H54 (cell line): Measurements from ENCODE around the gene BCL2.

Experiments
- DNase-seq: peaks from one replicate; pipeline ENCODE4 v3.0.0; 2011; ENCODE audit warnings: low spot score, mixed read lengths; ENCODE audit not compliant: insufficient read length
- FAIRE-seq: peaks from 3 replicates; lab custom pipeline; 2011; peaks lifted over from hg19 to GRCh38; lab: Jason Lieb, UNC
- POLR2A ChIP-seq: IDR thresholded peaks from 2 replicates; pipeline ENCODE4 v1.6.1; 2011; ENCODE audit warnings: low read depth, mild to moderate bottlenecking, low read length

Gene BCL2

DNA sequence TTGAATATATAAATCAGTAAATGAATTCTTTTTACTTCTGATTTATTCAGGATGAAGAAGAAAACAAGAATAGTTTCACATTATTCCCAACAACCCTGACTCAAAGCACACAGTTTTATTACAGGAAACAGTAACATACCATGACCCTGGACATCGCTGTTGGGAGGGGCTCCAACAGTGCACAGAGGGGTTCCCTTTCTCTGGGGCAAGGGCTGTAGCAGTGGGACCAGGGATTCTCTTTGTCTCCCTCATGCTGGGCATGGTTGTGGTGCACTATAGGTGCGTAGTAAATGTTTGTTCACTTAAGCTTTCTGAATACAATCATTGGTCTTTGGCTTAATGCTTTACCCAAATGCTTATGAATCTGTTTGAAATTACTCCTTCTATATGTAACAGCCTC lies 189.4 kb downstream of the BCL2 start:
- DNase-seq (no peak), FAIRE-seq (no peak)
- TF ChIP-seq POLR2A, result no peak

DNA sequence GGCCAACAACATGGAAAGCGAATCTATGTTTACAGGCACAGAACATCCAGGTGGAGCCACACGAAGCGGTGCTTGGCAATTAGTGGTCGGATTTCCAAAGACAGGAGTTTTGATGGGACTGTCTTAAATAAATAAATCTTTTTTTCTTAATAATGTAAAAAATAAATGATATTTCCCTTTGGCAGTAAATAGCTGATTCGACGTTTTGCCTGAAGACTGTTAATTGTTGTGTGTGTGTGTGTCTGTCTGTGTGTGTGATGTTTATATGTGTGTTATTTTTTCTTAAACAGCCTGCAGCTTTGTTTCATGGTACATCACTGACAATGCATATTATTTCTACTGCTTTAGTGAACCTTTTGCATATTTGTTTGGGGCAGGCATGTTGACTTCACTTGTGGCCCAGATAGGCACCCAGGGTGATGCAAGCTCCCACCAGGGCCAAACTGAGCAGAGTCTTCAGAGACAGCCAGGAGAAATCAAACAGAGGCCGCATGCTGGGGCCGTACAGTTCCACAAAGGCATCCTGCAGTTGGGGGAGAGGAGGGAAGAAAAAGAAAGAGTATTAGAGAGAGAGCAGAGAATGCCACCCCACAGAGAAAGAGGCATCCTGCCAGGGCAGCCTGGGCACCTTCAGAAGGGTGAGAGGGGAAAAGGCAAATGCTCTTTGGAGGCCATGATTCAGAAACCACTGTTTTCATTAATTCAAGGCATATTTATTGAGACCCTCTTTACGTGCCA lies 191.2 kb downstream of the BCL2 start:
- DNase-seq (no peak), FAIRE-seq (no peak)
- no peak for TF ChIP-seq POLR2A

DNA sequence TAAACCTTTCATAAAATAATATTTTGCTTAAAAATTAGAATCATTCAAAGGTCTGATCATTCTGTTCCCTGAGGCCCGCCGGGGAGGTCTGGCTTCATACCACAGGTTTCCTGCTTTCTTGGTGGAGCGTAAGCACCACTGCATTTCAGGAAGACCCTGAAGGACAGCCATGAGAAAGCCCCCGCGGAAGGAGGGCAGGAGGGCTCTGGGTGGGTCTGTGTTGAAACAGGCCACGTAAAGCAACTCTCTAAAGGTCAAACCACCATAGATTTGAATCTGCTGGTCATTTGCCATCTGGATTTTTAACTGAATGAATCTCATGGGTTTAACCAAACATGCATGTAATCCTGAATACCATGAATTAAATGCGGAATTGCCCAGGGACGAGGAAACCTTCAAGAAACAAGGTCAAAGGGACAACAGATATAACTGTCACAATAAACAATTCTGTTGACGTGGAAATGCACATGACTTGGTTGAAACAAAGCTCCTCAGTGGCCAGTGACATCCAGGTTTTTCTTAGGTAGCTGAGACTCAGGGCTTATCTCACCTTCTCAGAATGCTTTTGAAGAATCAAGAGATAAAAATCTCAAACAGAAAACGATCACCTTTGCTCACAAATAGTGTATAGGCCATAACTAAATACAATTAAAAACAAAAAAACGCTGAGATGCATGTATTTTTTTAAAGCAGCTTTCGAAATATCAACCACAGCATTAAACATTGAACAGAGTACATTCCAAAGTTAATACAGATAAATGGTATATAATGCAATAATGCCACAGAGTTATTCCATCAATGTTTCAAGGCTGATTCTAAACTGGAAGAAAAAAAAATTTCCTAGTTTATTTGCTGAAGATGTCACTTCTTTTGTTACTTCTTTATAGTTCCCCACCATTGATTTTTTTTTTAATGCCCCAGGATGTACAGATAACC lies 193.2 kb downstream of the BCL2 start:
- TF ChIP-seq POLR2A, result no peak
- DNase-seq (no peak), FAIRE-seq (no peak)

DNA sequence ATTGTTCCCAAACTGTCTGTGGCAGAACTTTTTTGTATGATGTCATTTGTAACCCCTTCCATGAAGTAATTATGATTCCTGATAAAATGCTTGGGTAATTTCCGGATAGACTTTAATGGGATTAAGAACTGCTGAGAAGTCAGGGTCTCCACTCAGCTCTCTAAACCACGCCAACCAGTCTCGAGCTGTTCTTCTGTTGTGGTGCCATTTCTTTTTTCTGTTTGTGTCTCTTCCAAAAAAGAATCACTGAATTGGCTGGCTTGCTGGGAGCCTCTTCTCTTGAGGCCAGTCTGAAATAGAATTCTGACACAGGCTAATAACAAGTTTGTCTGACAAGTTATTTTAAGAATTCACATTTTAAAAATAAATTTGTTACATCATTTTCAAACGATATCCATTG lies 198.9 kb downstream of the BCL2 start:
- TF ChIP-seq POLR2A, result no peak
- FAIRE-seq (no peak), DNase-seq (no peak)

DNA sequence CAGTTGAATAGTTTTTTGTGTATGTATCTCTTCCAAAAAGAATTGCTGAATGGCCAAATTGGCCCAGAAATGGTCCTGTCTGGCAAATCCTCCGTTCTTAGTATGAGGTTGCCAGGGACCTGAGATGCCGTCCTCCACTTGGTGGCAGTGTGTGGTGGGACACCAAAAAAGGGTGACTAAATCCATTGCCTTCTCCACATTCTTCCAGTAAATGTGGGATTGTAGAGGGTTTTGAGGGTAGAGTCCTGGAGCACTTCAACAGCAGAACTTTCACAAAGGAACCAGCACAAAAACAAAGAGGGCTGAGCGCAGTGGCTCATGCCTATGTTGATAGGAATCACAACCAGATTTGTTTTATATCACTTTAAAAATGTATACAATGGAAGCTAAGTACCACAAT lies 199.9 kb downstream of the BCL2 start:
- TF ChIP-seq POLR2A, result no peak
- no peak for DNase-seq
- no peak for FAIRE-seq

DNA sequence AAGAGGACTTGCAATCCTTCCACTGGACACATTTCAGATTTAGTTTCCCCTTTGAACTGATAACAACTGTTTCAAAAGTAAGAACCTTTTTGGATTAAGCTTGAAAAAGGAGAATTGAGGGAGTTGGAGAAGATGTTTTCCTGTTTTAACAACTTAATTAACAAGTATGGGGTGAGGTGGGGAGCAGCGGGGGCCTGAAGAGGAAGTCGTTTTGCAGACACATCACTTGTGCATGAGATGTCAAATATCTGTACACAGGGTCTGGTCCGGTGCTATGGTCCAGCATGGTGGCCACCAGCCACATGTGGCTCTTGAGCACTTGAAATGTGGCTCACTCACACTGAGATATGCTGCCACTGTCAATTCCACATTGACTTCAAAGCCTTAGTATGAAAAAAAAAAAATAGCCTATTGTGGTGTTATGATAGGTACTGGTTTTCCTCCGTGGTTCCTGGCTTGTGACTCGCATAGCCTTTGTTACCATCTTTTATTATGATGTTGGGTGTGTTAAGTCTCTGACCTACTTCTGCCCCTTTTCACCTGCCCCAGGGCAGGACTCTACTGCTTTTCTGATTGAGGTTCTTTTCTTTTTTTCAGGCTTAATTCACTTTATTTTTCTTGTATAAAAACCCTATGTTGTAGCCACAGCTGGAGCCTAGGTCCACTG lies 205.5 kb downstream of the BCL2 start:
- DNase-seq, result no peak
- no peak for TF ChIP-seq POLR2A
- no peak for FAIRE-seq

DNA sequence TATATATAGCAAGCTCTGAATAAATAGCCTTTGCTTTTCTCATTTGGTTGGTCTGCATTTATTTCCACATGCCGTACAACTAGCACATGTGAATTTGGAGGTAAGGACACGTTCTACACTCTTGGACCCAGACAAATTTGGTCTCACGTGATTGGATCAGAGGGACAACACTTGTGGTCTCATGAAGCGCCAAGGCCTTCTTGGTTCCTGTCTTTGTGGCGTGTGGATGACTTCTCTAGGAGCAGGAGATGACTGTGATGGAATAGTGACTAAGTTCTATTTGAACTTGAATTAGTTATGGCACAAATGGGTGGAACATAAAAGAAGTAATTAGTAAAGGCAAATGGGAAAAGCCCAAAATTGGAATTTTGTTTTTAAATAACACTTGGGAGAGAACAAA lies 206.9 kb downstream of the BCL2 start:
- FAIRE-seq (no peak), DNase-seq (no peak)
- no peak for TF ChIP-seq POLR2A

DNA sequence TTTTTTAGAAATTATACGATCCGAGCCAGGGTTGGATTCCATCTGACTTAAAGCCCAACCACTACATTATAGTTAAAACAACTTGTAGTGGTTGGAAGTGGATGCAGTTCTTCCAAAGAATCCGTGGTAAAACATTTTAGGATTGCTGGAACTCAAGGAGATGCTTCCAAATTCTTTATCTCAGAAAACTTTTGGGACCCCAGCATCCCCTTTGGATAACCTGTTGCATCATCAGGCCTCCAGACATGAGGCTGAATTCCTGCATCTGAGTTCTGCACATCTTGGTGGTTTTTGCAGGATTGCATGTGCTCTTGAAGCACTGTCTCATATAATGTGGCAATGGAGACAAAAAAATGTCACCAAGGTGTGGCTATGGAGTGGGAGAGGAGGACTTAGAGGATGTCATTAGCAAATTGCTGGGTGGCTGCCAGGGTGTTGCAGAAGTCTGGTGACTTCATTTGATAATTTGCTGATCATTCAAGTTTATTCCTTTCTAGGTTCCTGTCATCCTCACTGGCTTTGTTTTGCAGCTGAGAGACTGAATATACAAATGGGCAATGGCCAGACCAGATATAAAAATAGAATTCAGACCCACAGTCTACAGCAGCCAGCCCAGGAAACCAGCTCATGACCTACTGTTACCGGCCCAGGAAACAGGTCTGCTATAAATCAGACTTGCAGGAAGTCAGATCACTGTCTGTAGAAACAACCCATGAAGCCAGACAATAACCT lies 207.7 kb downstream of the BCL2 start:
- FAIRE-seq (no peak), DNase-seq (no peak)
- no peak for TF ChIP-seq POLR2A

DNA sequence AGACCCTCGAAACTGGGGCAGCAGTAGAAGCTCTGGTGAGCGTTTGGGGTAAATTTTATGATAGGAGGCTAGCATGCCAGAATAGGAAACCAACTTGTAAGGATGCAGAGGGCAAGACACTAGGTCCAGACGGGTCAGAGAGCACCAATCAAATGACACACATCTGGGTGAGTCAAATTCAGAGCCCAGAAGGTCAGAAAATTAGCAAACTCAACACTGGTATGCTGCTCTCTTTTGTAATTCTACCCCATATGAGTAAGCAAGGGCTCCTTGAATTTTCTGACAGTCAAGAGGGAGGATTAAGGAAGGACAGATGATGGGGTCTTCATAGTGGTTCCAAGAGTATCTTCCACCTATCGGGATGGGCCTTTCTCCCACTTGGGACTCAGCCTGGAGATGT lies 209.8 kb downstream of the BCL2 start:
- no peak for FAIRE-seq

DNA sequence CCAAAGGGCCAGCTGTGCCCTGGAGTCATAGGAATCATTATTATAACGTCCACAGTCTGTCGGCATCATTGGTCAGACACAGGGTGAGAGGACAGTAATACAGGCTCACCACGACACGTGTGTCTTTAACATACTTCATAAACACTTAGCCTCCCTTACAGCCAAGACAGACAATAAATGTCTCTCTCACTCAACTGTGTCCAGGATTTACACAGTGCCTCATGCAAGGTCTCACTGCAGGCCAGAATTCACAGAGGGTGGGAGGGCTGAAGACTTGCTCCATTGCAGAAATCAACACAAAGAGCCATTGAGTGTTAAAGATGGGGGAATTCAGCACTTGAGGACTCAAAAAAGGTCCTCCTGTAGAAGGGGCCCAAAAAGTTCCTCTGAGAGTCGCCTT lies 210.5 kb downstream of the BCL2 start:
- DNase-seq (no peak), FAIRE-seq (no peak)
- TF ChIP-seq POLR2A, result no peak

More for the DNA sequence above, 209.8 kb downstream of the BCL2 start:
- no peak for TF ChIP-seq POLR2A
- no peak for DNase-seq

DNA sequence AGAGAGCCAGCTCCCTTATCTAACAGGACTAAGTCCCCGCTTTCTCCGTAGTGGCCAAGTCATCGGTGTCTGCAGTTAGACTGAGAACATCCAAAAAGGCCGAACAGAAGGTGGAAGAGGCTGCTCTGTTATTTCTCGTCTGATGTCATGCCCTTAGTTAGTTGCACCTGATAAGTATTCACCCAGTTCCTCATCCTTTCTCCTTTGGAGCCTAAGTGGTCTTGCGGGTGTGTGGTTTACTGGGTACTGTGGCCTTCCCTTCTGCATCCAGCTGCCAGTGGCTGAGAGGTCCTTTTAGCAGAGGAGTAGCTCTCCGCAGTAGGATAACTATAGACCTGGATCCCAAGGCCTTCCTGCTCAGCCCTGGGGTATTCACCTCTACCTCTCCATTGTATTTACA lies 211.6 kb downstream of the BCL2 start:
- FAIRE-seq (no peak), DNase-seq (no peak)
- no peak for TF ChIP-seq POLR2A

DNA sequence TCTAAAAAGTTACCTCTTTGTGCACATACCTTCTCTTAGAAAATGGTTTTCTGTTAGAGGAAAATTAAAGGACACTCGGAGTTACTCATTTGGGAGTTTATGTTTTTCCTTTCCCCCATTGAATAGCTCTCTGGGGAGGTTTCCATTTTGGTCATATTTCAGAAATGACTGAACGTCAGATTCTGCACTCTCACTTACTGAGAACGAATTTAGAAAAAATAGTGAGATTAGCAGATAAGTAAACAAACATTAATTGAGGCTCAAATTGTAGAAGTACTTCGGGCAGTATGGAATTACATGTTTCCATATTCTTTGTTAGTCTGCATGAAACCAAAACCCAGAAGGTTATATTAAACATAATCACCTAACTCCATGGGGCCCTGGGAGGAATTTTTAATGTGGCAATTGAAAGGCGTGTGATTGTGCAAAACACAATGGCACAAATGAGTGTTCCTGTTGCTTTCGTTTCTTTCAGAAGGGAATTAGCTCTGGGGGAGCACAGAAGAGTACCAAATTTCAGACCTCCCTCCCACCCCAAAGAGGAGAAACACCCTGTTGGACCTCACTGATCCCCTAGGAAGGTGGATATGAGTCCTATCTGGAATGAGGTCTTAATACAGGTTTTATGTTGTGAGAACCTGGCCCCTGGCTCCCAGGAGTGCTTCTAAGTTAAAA lies 212.3 kb downstream of the BCL2 start:
- no peak for TF ChIP-seq POLR2A
- DNase-seq (no peak), FAIRE-seq (no peak)

DNA sequence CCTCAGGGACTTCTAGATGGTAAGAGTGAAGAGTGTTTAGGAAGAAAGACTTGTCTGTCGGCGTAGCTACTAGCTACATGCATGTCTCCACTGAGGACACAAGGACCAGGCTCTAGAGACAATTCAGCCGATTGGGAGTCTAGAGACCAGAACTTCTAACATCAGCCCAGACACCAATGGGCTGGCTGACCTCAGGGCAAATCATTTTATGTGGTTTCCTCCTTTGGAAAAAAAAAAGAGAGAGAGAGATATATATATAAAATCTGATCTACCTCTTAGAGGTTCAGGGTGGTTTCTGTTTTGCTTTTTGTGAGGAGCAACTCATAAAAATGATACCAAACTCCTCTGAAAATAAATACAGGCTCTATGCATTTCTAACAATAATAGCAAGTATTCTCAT lies 212.8 kb downstream of the BCL2 start:
- FAIRE-seq (no peak), DNase-seq (no peak)
- TF ChIP-seq POLR2A, result no peak
